Ovary (tissue), 9 donors: ENCODE results near the gene EML1. TPM values are rescaled to one million over a fixed set of nuclear protein-coding genes. Genes with fewer than 3 reads are reported as not detected.

Experiments used
- DNase-seq, 5 donors: peaks; one replicate each; pipeline ENCODE4 v3.0.0-alpha.2; 2019 to 2020
- H3K27ac ChIP-seq, 2 donors: fragments of 200-600 bp; one replicate each; pipeline versions ENCODE4 v1.5.1 to v1.8.0; 2019 to 2022
- H3K27me3 ChIP-seq: fragments of 200-600 bp; one replicate; pipeline ENCODE4 v1.8.0; 2022
- H3K36me3 ChIP-seq: fragments of 200-600 bp; sonication (generic); one replicate; pipeline ENCODE4 v1.5.1; 2019
- H3K4me1 ChIP-seq: one replicate; pipeline ENCODE4 v1.8.1; 2013; ENCODE audit warnings: mild to moderate bottlenecking, moderate library complexity; ENCODE audit not compliant: insufficient read depth
- H3K4me3 ChIP-seq: fragments of 200-600 bp; sonication (generic); one replicate; pipeline ENCODE4 v1.5.1; 2017
- H3K9me3 ChIP-seq, 2 donors: fragments of 200-600 bp in 1 of 2; sonication (generic) in 1 of 2; one replicate each; pipeline versions ENCODE4 v1.5.1 to v1.8.1; 2013 to 2019; ENCODE audit warnings: mild to moderate bottlenecking in 1 of 2, moderate library complexity in 1 of 2
- EP300 ChIP-seq: sonication (generic); formaldehyde crosslinking; IDR thresholded peaks from one replicate; pipeline ENCODE4 v1.6.1; 2017; ENCODE audit warnings: antibody characterized with exemption
- POLR2A ChIP-seq: fragments of 450-650 bp; IDR thresholded peaks from one replicate; pipeline ENCODE4 v1.6.1; 2017; ENCODE audit warnings: antibody characterized with exemption, mild to moderate bottlenecking, moderate library complexity
- WGBS, 3 donors: extraction: QIAGEN DNeasy Blood & Tissue Kit in 1 of 3; methylation state at CpG; one replicate each; pipeline versions ENCODE4 v1.1.5 to v1.1.7; 2013 to 2017; 5-methylcytosine and 5-hydroxymethylcytosine counted together
- intact Hi-C, 4 donors: fragments of 100-400 bp; cut with DNase I; formaldehyde crosslinking; loops; one replicate each; pipeline versions ENCODE4 v1.11.0 to v1.15.1; 2022 to 2023
- polyA plus RNA-seq, 2 donors: library from polyadenylated mRNA; stranded (reverse); fragments of 200-250 nt in 1 of 2; fragments of 350-450 nt in 1 of 2; fragmentation: Illumina TruSeq in 1 of 2; extraction: RNeasy Lipid Tissue Mini Kit (QIAGEN cat#74804) in 1 of 2; gene quantifications; one replicate each; pipeline ENCODE4 v1.2.3, GENCODE V29; 2013 to 2014
- total RNA-seq, 7 donors: library from RNA; depleted of rRNA in 2 of 7; stranded (reverse); fragments of >200 nt in 2 of 7; fragmentation: NEBNext Ultra II Directional in 3 of 7; extraction: Animal tissue kit (Norgen Biotek cat#: 25700) in 3 of 7; gene quantifications; one replicate each; pipeline versions ENCODE4 v1.1.0 to v1.2.4, GENCODE V29; 2016 to 2023
- TF ChIP-seq, protein P1 (sequence below), 3 donors: fragments of 450-650 bp in 2 of 3; fragments of 200-600 bp in 1 of 3; IDR thresholded peaks; one replicate each; pipeline versions ENCODE4 v1.5.1 to v1.8.0; 2016 to 2022; ENCODE audit warnings: antibody characterized with exemption in 3 of 3, mild to moderate bottlenecking in 1 of 3
- donor health status: DM: no; HTN: no; CAD: no; lungs with moderate emphysema.
- donor health status: DM: no; HTN: no; CAD: no.
- donor health status: Bipolar disorder and iron deficiency.
- donor health status: DM: yes; HTN: yes; CAD: no.
- donor health status: DM: no; HTN: no; CAD: no.
- donor health status: DM: yes; HTN: yes; CAD: no.

Gene EML1
- total and polyA plus RNA-seq, 9 donors, result 4.4 to 22.3 (median 9.8) TPM

DNA sequence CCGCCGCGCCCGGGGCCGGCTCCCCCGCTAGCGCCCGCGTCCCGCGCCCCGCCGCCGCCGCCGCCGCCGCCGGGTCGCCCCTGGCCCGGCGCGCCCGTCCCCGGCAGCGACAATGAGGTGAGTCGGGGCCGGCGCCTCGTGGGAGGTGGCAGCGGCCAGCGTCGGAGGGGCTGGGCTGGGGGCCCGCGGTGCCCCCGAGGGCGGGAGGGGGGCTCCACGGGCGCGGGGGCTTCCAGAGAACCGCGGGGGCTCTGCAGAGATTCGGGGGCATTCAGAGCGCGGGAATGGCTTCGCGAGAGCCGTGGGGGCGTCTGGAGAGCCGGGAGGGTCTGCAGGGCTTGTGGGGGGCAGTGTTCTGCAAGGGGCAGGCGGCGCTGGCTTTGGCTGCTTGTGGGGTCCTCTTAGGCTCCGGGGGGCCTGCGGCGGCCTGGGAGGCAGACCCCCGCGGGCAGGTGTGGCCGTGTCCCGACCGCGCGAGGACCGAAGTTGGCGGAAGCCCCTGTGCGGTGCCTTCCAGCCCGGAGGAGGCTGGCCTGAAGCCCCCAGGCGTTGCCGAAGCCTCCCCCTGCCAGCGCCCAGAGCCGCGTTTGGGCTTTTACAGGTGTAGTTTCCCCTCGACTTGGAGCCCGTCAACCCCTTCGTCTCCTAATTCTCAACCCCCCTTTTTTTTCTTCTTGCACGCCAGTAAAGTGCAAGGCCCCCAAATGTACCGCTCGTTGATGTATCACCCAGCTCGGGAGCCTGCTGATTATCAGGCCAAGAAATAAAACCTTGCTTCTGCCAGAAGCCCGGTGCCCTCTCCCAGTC, 178.9 kb downstream of the EML1 start:
- Histone ChIP-seq H3K27me3 (no peaks in the 10 kb centered on the region), H3K36me3 (no peaks in the 10 kb centered on the region), H3K4me3 (peak overlapping the region; percentile 93), H3K4me1 (peaks cover 4% of the 10 kb centered on the region), H3K27ac (peak overlapping the region; percentile 11 to 77), H3K9me3 (peaks cover 0 to 3% of the 10 kb centered on the region in 2 donors)
- 0 to 1% (median 0%) methylated on average over 47 to 79 of the region's 79 CpGs for WGBS, 3 donors
- peak in 4 of 5 donors; percentile 22 to 57 (median 50) for DNase-seq
- intact Hi-C loops, result loop anchor here in 2 of 4 donors (10.0 kb wide), 1 partner anchor 223 kb away; no protein-coding TSS in a partner anchor
- TF ChIP-seq POLR2A (no peak), EP300 (no peak)
- TF ChIP-seq, protein P1, sequence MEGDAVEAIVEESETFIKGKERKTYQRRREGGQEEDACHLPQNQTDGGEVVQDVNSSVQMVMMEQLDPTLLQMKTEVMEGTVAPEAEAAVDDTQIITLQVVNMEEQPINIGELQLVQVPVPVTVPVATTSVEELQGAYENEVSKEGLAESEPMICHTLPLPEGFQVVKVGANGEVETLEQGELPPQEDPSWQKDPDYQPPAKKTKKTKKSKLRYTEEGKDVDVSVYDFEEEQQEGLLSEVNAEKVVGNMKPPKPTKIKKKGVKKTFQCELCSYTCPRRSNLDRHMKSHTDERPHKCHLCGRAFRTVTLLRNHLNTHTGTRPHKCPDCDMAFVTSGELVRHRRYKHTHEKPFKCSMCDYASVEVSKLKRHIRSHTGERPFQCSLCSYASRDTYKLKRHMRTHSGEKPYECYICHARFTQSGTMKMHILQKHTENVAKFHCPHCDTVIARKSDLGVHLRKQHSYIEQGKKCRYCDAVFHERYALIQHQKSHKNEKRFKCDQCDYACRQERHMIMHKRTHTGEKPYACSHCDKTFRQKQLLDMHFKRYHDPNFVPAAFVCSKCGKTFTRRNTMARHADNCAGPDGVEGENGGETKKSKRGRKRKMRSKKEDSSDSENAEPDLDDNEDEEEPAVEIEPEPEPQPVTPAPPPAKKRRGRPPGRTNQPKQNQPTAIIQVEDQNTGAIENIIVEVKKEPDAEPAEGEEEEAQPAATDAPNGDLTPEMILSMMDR (IDR thresholded peaks at IDR 0.05), result no peak

DNA sequence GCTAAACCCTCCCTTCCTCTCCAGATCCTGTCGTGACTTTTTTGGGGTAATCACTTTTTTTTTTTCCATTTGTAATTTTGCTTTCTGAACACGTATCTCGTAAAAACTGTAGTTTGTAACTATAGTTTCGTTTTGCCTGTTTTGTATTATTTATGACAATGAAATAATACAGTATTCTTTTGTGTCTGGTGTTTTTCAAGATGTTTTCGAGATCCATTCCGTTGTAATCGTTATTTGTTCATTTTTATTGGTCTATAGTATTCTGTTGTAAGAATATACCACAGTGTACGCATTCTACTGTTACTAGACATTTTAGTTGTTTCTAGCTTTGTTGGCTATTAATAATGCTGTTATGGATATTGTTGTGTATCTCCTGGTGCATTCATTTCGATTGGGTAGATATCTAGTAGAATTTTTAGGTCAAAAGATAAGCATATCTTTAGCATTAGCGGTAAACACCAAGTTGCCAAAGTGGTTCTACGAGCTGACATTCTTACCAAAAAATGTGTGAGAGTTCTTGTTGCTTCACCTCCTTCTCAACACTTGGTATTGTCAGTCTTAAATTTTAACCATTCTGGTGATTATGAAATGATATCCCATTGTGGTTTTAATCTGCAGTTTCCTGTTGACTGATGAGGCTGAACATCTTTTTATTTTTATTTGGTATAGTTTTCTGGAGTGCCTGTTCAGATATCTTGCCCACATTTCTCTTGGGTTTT, 179.7 kb downstream of the EML1 start:
- intact Hi-C loops, result loop anchor here in 2 of 4 donors (10.0 kb wide), 1 partner anchor 222 kb away; no protein-coding TSS in a partner anchor
- peaks cover 4% of the 10 kb centered on the region for H3K4me1 ChIP-seq
- H3K4me3 ChIP-seq, result peak overlapping the region; percentile 93
- TF ChIP-seq POLR2A, result no peak
- TF ChIP-seq, protein P1 (IDR thresholded peaks at IDR 0.05), result no peak
- TF ChIP-seq EP300, result no peak
- H3K27ac ChIP-seq, result peak overlapping the region in 1 of 2 donors; percentile 11
- WGBS, 3 donors, result 31 to 36% (median 31%) methylated on average over 11 of the region's 11 CpGs
- H3K27me3 ChIP-seq, result no peaks in the 10 kb centered on the region
- H3K36me3 ChIP-seq, result no peaks in the 10 kb centered on the region
- no peak for DNase-seq
- peaks cover 0 to 3% of the 10 kb centered on the region in 2 donors for H3K9me3 ChIP-seq

DNA sequence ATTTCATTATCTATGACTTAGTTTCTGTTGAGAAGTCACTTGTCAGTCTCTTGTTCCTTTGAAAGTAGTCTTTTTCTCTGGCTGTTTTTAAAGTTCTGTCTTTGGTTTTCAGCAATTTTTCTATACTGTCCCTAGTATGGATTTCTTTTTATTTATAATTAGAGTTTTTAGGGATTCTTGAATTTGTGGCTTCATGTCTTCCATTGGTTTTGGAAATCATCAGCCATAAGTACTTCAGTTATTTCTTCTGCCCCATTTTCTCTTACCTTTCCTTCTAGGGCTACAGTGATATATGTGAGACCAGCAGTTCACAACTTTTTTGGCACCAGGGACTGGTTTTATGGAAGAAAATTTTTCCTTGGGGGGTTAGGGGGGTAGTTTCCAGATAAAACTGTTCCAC, 182.0 kb downstream of the EML1 start:
- DNase-seq, result no peak
- intact Hi-C loops, result loop anchor here in 2 of 4 donors (10.0 kb wide), 1 partner anchor 220 kb away; no protein-coding TSS in a partner anchor
- Histone ChIP-seq H3K27me3 (no peaks in the 10 kb centered on the region), H3K4me3 (no peak overlapping the region), H3K36me3 (no peaks in the 10 kb centered on the region), H3K9me3 (peaks cover 0 to 3% of the 10 kb centered on the region in 2 donors), H3K27ac (no peak overlapping the region), H3K4me1 (no peaks in the 10 kb centered on the region)
- TF ChIP-seq POLR2A (no peak), EP300 (no peak)
- TF ChIP-seq, protein P1 (IDR thresholded peaks at IDR 0.05), result no peak

DNA sequence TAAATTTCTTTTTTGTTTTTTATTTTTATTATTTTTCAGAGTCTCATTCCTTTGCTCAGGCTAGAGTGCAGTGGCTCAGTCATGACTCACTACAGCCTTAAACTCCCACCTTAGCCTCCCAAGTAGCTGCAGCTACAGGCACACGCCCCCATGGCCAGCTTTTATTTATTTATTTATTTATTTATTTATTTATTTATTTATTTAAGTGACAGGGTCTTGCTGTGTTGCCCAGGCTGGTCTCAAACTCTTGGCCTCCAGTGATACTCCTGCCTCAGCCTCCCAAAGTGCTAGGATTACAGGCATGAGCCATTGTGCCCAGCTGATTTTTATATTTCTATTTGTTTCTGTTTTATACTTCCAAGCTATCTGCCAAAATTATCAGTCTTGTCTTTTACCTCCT, 182.8 kb downstream of the EML1 start:
- no peak for DNase-seq
- 92 to 93% (median 92%) methylated on average over 1 of the region's 1 CpG for WGBS, 3 donors
- H3K36me3 ChIP-seq, result no peaks in the 10 kb centered on the region
- TF ChIP-seq POLR2A (no peak), EP300 (no peak)
- TF ChIP-seq, protein P1 (IDR thresholded peaks at IDR 0.05), result no peak
- no peak overlapping the region for H3K27ac ChIP-seq
- peaks cover 0 to 3% of the 10 kb centered on the region in 2 donors for H3K9me3 ChIP-seq
- no peak overlapping the region for H3K4me3 ChIP-seq
- intact Hi-C loops, result loop anchor here in 2 of 4 donors (10.0 kb wide), 1 partner anchor 219 kb away; no protein-coding TSS in a partner anchor
- H3K27me3 ChIP-seq, result no peaks in the 10 kb centered on the region
- no peaks in the 10 kb centered on the region for H3K4me1 ChIP-seq
